H9 (cell line): Measurements from ENCODE around the gene HCRTR1. TPM values are rescaled to one million over a fixed set of nuclear protein-coding genes. Genes with fewer than 3 reads are reported as not detected.

Experiments
- DNase-seq: peaks from one replicate; pipeline ENCODE4 v3.0.0-alpha.2; 2017
- H2AFZ ChIP-seq: one replicate; pipeline ENCODE4 v1.6.1; 2013; ENCODE audit warnings: mild to moderate bottlenecking, low read length, control low read depth, moderate library complexity
- H2AK5ac ChIP-seq: 2 replicates; pipeline ENCODE4 v1.6.1; 2013; ENCODE audit warnings: low read length, control low read depth, mixed read lengths; ENCODE audit not compliant: insufficient read length
- H2BK120ac ChIP-seq: one replicate; pipeline ENCODE4 v1.6.1; 2013; ENCODE audit warnings: low read depth, mild to moderate bottlenecking, low read length, control low read depth, inconsistent platforms; ENCODE audit not compliant: poor library complexity, severe bottlenecking
- H2BK12ac ChIP-seq: 2 replicates; pipeline ENCODE4 v1.6.1; 2013; ENCODE audit warnings: low read length, control low read depth, mixed read lengths, low read depth; ENCODE audit not compliant: insufficient read length
- H2BK15ac ChIP-seq: 2 replicates; pipeline ENCODE4 v1.6.1; 2013; ENCODE audit warnings: low read depth, low read length, control low read depth
- H2BK20ac ChIP-seq: one replicate; pipeline ENCODE4 v1.6.1; 2013; ENCODE audit warnings: low read depth, mild to moderate bottlenecking, low read length, control low read depth, inconsistent platforms; ENCODE audit not compliant: poor library complexity, severe bottlenecking
- H2BK5ac ChIP-seq: 2 replicates; pipeline ENCODE4 v1.6.1; 2013; ENCODE audit warnings: low read length, control low read depth, mixed read lengths; ENCODE audit not compliant: insufficient read length
- H3K14ac ChIP-seq: 2 replicates; pipeline ENCODE4 v1.6.1; 2013; ENCODE audit warnings: low read length, control low read depth; ENCODE audit not compliant: insufficient read depth
- H3K18ac ChIP-seq: 2 replicates; pipeline ENCODE4 v1.6.1; 2013; ENCODE audit warnings: low read depth, mild to moderate bottlenecking, mixed read lengths, low read length, control low read depth; ENCODE audit not compliant: insufficient read length
- H3K23ac ChIP-seq: 2 replicates; pipeline ENCODE4 v1.6.1; 2013; ENCODE audit warnings: low read length, control low read depth, mixed read lengths, low read depth; ENCODE audit not compliant: insufficient read length
- H3K23me2 ChIP-seq: 2 replicates; pipeline ENCODE4 v1.6.1; 2013; ENCODE audit warnings: low read depth, mild to moderate bottlenecking, mixed read lengths, low read length, control low read depth; ENCODE audit not compliant: insufficient read length, poor library complexity, severe bottlenecking
- H3K27ac ChIP-seq: 2 replicates; pipeline ENCODE4 v1.5.1; 2013; ENCODE audit warnings: low read length, control low read depth, mixed read lengths, low read depth; ENCODE audit not compliant: insufficient read length
- H3K27me3 ChIP-seq: 2 replicates; pipeline ENCODE4 v1.6.1; 2013; ENCODE audit warnings: low read length, control low read depth, inconsistent platforms; ENCODE audit not compliant: insufficient read depth
- H3K4ac ChIP-seq: 2 replicates; pipeline ENCODE4 v1.6.1; 2013; ENCODE audit warnings: low read depth, mild to moderate bottlenecking, control low read depth, inconsistent platforms, low read length, moderate library complexity
- H3K4me1 ChIP-seq: 2 replicates; pipeline ENCODE4 v1.6.1; 2013; ENCODE audit warnings: low read length, control low read depth, inconsistent platforms; ENCODE audit not compliant: insufficient read depth
- H3K4me2 ChIP-seq: 2 replicates; pipeline ENCODE4 v1.6.1; 2013; ENCODE audit warnings: low read length, control low read depth, mixed read lengths; ENCODE audit not compliant: insufficient read length, insufficient read depth
- H3K56ac ChIP-seq: 2 replicates; pipeline ENCODE4 v1.6.1; 2013; ENCODE audit warnings: low read depth, mild to moderate bottlenecking, mixed read lengths, low read length, control low read depth; ENCODE audit not compliant: insufficient read length
- H3K79me1 ChIP-seq: 2 replicates; pipeline ENCODE4 v1.6.1; 2013; ENCODE audit warnings: low read depth, mild to moderate bottlenecking, moderate library complexity, low read length, control low read depth, inconsistent platforms; ENCODE audit not compliant: insufficient read depth, poor library complexity, severe bottlenecking
- H3K79me2 ChIP-seq: 2 replicates; pipeline ENCODE4 v1.6.1; 2013; ENCODE audit warnings: low read length, control low read depth, inconsistent platforms; ENCODE audit not compliant: insufficient read depth
- H3K9ac ChIP-seq: 2 replicates; pipeline ENCODE4 v1.6.1; 2013; ENCODE audit warnings: low read length, control low read depth, mixed read lengths; ENCODE audit not compliant: insufficient read length; ENCODE audit errors: extremely low read depth
- H3K9me3 ChIP-seq: one replicate; pipeline ENCODE4 v1.6.1; 2013; ENCODE audit warnings: low read depth, low read length, inconsistent platforms; ENCODE audit not compliant: control insufficient read depth
- H3T11ph ChIP-seq: one replicate; pipeline ENCODE4 v1.6.1; 2013; ENCODE audit warnings: mild to moderate bottlenecking, low read length, control low read depth, inconsistent platforms
- H4K20me1 ChIP-seq: one replicate; pipeline ENCODE4 v1.6.1; 2013; ENCODE audit not compliant: control insufficient read depth, insufficient read length, insufficient read depth
- H4K5ac ChIP-seq: 2 replicates; pipeline ENCODE4 v1.6.1; 2013; ENCODE audit warnings: low read depth, mild to moderate bottlenecking, mixed read lengths, low read length, control low read depth; ENCODE audit not compliant: insufficient read length
- H4K8ac ChIP-seq: replicated peaks from 2 replicates; pipeline ENCODE4 v1.6.1; 2013; ENCODE audit warnings: low read length, control low read depth, mixed read lengths, low read depth; ENCODE audit not compliant: insufficient read length
- H4K91ac ChIP-seq: 2 replicates; pipeline ENCODE4 v1.6.1; 2013; ENCODE audit warnings: low read depth, mild to moderate bottlenecking, moderate library complexity, mixed read lengths, low read length, control low read depth; ENCODE audit not compliant: insufficient read length
- H3K27ac Mint-ChIP-seq, 3 experiments: 2 replicates in 2 of 3; 3 replicates in 1 of 3; pipeline ENCODE4 v1.8.0; 2020 to 2021; ENCODE audit warnings: mixed read lengths in 3 of 3, mild to moderate bottlenecking in 1 of 3, moderate library complexity in 1 of 3
- H3K27me3 Mint-ChIP-seq: 2 replicates; pipeline ENCODE4 v1.8.0; 2021; ENCODE audit warnings: low read depth, mild to moderate bottlenecking, moderate library complexity, mixed read lengths
- H3K36me3 Mint-ChIP-seq, 3 experiments: 2 replicates in 2 of 3; 3 replicates in 1 of 3; pipeline ENCODE4 v1.8.0; 2020 to 2021; ENCODE audit warnings: low read depth in 3 of 3, mixed read lengths in 3 of 3; ENCODE audit not compliant: insufficient read depth in 1 of 3
- H3K4me1 Mint-ChIP-seq, 2 experiments: 2 replicates each; pipeline ENCODE4 v1.8.0; 2020; ENCODE audit warnings: mixed read lengths in 2 of 2
- H3K4me3 Mint-ChIP-seq, 2 experiments: 2 replicates in 1 of 2; 3 replicates in 1 of 2; pipeline ENCODE4 v1.8.0; 2020 to 2021; ENCODE audit warnings: mild to moderate bottlenecking in 2 of 2, mixed read lengths in 2 of 2, moderate library complexity in 1 of 2
- H3K9me3 Mint-ChIP-seq, 2 experiments: 2 replicates in 1 of 2; 3 replicates in 1 of 2; pipeline ENCODE4 v1.8.0; 2020; ENCODE audit warnings: mild to moderate bottlenecking in 2 of 2, mixed read lengths in 2 of 2, moderate library complexity in 1 of 2
- WGBS: extraction: QIAGEN DNeasy Blood & Tissue Kit; methylation state at CpG from one replicate; pipeline ENCODE4 v1.1.7; 2013; ENCODE audit warnings: missing lambda C conversion rate, low lambda C conversion rate, mixed read lengths; ENCODE audit not compliant: insufficient read length; ENCODE audit errors: extremely low coverage; 5-methylcytosine and 5-hydroxymethylcytosine counted together
- total RNA-seq: library from RNA; stranded (reverse); gene quantifications from 2 replicates; pipeline ENCODE4 v1.2.1, GENCODE V29; 2021
- TF ChIP-seq, protein P1 (sequence below): fragments of 200-600 bp; sonication (generic); conservative IDR thresholded peaks from 3 replicates; pipeline ENCODE4 v1.8.0; 2021; ENCODE audit warnings: antibody characterized with exemption, mild to moderate bottlenecking

The HCRTR1 gene
- total RNA-seq, 1 experiment from 2014 or later: not detected

DNA sequence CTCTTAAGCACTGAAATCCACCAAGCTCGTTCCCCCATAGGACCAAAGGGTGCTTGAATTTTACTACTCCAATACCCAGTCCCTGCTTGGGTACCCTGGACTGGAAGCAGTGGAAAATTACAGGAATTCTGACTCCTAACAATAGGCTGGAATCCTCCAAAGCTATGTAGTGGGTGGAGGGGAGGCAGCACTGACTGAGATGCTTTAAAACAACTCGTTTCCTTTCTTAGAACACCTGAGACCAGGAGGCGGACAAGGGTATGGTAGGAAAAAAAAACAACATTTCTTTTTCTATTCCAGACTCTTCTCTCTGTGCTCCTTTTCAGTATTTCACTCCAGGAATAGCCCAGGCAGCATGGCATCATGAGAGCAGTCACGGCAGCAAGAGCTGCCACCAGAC is 24.9 kb downstream of the HCRTR1 start:
- Mint-ChIP-seq H3K36me3 (no peaks in the 10 kb centered on the region), H3K27ac (no peak overlapping the region), H3K27me3 (no peaks in the 10 kb centered on the region), H3K4me1 (peaks cover 14 to 20% of the 10 kb centered on the region in 2 experiments), H3K9me3 (no peaks in the 10 kb centered on the region), H3K4me3 (no peak overlapping the region)
- Histone ChIP-seq H3T11ph (no peak overlapping the region), H3K79me1 (no peaks in the 10 kb centered on the region), H3K27ac (peak overlapping the region; percentile 28), H2BK120ac (no peak overlapping the region), H3K23me2 (peaks cover 6% of the 10 kb centered on the region), H2BK15ac (no peak overlapping the region), H3K56ac (no peak overlapping the region), H2BK12ac (no peak overlapping the region), H2BK20ac (no peak overlapping the region), H3K18ac (no peak overlapping the region), H3K4me1 (peaks cover 4% of the 10 kb centered on the region; the same call in 1 of the 2 replicates), H2AFZ (no peak overlapping the region), H4K5ac (no peak overlapping the region), H3K14ac (no peak overlapping the region), H3K79me2 (peaks cover 13% of the 10 kb centered on the region; the same call in 1 of the 2 replicates), H3K27me3 (no peaks in the 10 kb centered on the region), H3K4me2 (no peak overlapping the region), H2AK5ac (no peak overlapping the region), H3K4ac (no peak overlapping the region), H4K91ac (no peak overlapping the region), H3K23ac (no peak overlapping the region), H3K9me3 (no peaks in the 10 kb centered on the region), H4K8ac (no peak overlapping the region), H3K9ac (no peak overlapping the region), H4K20me1 (no peaks in the 10 kb centered on the region), H2BK5ac (no peak overlapping the region)
- DNase-seq: no peak
- no CpG with 5 or more reads among the region's 4 CpGs for WGBS
- TF ChIP-seq, protein P1, sequence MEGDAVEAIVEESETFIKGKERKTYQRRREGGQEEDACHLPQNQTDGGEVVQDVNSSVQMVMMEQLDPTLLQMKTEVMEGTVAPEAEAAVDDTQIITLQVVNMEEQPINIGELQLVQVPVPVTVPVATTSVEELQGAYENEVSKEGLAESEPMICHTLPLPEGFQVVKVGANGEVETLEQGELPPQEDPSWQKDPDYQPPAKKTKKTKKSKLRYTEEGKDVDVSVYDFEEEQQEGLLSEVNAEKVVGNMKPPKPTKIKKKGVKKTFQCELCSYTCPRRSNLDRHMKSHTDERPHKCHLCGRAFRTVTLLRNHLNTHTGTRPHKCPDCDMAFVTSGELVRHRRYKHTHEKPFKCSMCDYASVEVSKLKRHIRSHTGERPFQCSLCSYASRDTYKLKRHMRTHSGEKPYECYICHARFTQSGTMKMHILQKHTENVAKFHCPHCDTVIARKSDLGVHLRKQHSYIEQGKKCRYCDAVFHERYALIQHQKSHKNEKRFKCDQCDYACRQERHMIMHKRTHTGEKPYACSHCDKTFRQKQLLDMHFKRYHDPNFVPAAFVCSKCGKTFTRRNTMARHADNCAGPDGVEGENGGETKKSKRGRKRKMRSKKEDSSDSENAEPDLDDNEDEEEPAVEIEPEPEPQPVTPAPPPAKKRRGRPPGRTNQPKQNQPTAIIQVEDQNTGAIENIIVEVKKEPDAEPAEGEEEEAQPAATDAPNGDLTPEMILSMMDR: no peak
